Epithelial cell of prostate (primary cell): ENCODE measurements around the gene ARL8B.
"Not testable (repeated sequence)": the region's sequence is repeated elsewhere in the genome, so short reads cannot be mapped to it uniquely, and the experiment has no call there.

Experiments used
- DNase-seq: peaks from one replicate; pipeline ENCODE4 v3.0.0-alpha.2; 2011; ENCODE audit warnings: low read depth, low spot score
- H3K27ac ChIP-seq: fragments of 450-650 bp; 2 replicates; pipeline ENCODE4 v1.5.1; 2017; ENCODE audit warnings: mild to moderate bottlenecking

The ARL8B gene

GRCh38 chr3:5141760-5142159, 19.7 kb downstream of the ARL8B start:
- DNase-seq = no peak

DNA sequence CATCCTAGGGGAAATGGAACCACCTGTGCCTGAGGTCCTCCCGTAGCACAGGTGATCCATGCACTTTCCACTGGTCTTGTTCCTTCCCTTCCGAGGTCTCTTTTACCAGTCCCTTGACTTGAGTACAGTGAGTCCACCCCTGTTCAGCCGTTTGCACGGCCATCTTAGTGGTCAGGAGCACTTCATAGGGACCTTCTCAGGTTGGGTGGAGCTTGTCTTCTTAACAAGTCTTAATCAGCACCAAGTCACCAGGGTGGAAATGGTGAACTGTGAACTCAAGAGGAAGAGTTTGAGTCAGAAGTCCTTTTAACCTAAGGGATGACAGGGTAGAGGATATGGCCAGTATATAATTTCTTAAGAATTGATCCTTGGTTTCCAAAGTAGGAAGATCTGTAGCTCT, 21.4 kb downstream of the ARL8B start:
- H3K27ac ChIP-seq = no peak overlapping the region
- DNase-seq = no peak

More at GRCh38 chr3:5141760-5142159, 19.7 kb downstream of the ARL8B start:
- no peak overlapping the region for H3K27ac ChIP-seq

DNA sequence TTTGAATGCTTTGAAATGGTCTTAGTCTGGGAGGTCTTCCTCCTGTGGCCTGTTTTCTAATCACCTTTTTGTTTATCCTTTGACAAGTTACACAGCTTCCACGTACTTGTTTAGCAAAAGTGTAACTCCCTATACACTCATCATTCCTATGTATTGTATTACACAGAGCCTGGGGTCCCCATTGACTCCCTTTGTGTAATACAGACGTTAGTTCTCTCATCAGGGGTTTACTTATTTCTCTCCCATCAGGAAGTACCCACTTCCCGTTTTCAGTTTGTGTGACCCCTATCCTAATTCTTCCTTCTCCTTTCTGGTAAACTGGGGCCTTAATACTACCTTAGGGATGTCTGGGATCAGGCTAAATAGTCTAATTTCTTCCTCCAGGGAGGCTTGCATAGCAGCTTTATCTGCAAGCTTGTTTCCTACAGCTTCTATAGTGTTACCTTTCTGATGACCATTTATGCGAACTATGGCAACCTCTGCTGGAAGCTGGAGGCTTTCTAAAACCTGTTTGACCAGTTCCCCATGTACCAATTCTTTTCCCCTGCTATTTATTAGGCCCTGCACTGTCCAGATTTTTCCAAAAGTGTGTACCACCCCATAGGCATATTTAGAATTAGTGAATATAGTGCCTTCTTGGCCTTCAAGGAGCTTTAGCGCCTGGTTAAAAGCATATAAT, 22.4 kb downstream of the ARL8B start:
- DNase-seq = no peak
- no peak overlapping the region for H3K27ac ChIP-seq

DNA sequence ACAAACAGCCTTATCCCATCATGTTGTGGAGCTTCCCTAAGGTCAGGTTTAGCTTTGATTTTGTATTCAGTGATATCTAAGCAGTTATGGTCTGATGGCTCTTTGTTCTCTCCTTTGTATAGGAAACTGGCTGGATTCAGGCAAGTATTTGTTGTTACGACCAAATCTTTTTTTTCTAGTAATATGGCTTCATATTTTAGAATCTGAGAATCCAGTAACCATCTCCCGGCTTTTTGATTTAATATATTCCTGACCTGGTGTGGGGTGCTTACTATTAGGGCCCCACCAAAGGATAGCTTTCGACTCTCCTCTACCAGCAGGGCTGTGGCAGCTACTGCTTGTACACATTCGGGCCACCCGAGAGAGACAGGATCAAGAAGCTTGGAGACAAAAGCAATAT, 23.0 kb downstream of the ARL8B start:
- no peak overlapping the region for H3K27ac ChIP-seq
- no peak for DNase-seq

DNA sequence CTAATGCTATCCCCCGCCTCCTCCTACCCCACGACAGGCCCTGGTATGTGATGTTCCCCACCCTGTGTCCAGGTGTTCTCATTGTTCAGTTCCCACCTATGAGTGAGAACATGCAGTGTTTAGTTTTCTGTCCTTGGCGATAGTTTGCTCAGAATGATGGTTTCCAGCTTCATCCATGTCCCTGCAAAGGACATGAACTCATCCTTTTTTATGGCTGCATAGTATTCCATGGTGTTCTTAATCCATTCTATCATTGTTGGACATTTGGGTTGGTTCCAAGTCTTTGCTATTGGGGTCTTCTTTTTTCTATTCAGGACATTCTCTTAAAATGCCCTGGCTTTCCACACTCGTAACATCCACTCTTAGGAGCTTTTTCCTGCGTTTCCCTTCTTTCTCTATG, 25.1 kb downstream of the ARL8B start:
- not testable (repeated sequence) for H3K27ac ChIP-seq, DNase-seq

- DNase-seq = no peak
- no peak overlapping the region for H3K27ac ChIP-seq
Observed at GRCh38 chr3:5149306-5149880, 27.3 kb downstream of the ARL8B start.

DNA sequence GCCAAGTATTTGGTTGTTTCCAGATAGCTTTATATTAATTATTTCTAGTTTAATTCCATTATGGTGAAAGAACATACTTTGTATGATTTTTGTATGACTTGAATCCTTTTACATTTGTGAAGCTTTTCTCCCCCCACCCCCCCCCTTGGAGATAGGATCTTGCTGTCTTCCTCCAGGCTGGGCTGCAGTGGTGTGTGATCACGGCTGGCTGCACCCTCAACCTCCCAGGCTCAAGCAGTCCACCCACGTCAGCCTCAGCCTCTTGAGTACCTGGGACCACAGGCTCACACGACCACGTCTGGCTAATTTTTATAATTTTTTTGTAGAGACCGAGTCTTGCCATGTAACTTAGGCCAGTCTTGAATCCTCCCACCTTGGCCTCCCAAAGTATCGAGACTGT, 29.5 kb downstream of the ARL8B start:
- DNase-seq = no peak
- H3K27ac ChIP-seq = no peak overlapping the region

- no peak for DNase-seq
- H3K27ac ChIP-seq = no peak overlapping the region
Observed at GRCh38 chr3:5153074-5153473, 31.0 kb downstream of the ARL8B start.

DNA sequence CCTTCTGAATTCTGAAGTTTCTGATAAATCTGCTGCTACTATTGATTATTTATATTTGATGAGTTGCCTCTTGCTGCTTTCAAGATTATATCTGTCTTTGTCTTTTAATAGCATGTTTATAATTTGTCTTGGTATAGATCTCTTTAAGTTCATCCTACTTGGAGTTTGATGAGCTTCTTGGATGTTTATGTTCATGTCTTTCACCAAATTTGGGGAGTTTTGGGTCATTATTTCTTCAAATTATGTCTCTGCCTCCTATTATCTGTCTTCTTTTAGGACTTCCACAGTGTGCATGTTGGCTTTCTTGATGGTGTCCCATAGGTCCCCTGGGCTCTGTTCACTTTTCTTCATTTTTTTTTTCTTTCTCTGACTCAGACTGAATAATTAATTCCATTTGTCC, 33.1 kb downstream of the ARL8B start:
- DNase-seq = no peak
- no peak overlapping the region for H3K27ac ChIP-seq

DNA sequence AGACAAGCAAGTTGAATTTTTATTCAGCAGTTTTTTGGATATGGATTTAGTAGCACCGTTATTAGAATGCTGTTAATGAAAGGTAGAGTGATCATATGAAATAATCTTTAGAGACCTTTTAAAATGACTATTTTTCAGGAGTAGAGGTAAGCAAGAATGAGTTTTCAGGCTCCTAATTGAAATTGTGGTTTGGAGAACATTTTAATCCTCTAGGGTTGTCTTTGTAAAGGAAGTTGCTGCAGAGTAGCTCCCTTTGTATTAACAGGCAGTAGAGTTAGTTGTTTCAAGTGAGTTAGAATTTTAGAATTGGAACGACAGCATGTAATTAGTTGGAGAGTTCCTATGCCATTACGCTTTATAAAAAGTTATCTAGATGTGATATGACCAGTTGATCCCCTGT, 38.2 kb downstream of the ARL8B start:
- no peak overlapping the region for H3K27ac ChIP-seq
- DNase-seq = no peak

GRCh38 chr3:5160940-5161858, 39.1 kb downstream of the ARL8B start:
- H3K27ac ChIP-seq = peak overlapping the region; percentile 16
- no peak for DNase-seq

- DNase-seq = no peak
- H3K27ac ChIP-seq = peak overlapping the region; percentile 16
Observed at GRCh38 chr3:5162102-5162501, 40.0 kb downstream of the ARL8B start.

DNA sequence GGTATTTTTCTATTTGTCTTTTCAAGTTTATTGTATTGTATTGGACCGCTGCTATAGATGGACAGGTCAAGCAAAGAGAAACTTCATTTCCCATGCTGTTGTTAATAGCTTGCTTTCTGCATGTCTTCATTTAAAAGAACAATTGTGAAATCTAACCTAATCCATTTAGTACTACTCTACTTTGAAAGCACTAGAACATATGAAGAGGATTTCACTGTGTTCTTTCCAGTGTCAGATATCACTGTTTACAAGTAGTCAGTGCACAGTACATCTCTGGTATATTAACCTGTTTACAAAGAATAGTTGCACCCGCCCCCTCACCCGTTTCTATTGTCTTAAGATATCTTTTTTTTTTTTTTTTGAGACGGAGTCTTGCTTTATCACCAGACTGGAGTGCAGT, 43.6 kb downstream of the ARL8B start:
- no peak for DNase-seq
- no peak overlapping the region for H3K27ac ChIP-seq

GRCh38 chr3:5166846-5167245, 44.8 kb downstream of the ARL8B start:
- no peak overlapping the region for H3K27ac ChIP-seq
- no peak for DNase-seq

DNA sequence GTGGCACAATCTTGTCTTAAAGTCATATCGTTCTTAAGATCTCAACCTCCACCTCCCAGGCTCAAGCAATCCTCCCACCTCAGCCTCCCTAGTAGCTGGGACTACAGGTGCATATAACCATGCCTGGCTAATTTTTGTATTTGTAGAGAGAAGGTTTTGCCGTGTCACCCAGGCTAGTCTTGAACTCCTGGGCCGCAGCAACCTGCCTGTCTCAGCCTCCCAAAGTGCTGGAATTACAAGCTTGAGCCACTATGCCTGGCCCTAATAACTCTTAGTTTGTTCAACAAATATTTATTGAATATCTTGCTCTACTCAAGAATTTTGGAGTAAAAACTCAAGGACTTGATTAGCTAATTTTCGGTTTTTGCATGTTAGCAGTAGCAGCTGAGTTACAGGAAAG, 46.0 kb downstream of the ARL8B start:
- no peak for DNase-seq
- no peak overlapping the region for H3K27ac ChIP-seq

GRCh38 chr3:5169807-5170206, 47.7 kb downstream of the ARL8B start:
- no peak overlapping the region for H3K27ac ChIP-seq
- DNase-seq = no peak

- no peak overlapping the region for H3K27ac ChIP-seq
- no peak for DNase-seq
Observed at GRCh38 chr3:5170975-5171374, 48.9 kb downstream of the ARL8B start.

- DNase-seq = no peak
- no peak overlapping the region for H3K27ac ChIP-seq
Observed at GRCh38 chr3:5172018-5172417, 49.9 kb downstream of the ARL8B start.

GRCh38 chr3:5179036-5179435, 56.9 kb downstream of the ARL8B start:
- not testable (repeated sequence) for DNase-seq

GRCh38 chr3:5181469-5182141, 59.5 kb downstream of the ARL8B start:
- no peak for DNase-seq
- H3K27ac ChIP-seq = no peak overlapping the region

More at GRCh38 chr3:5179036-5179435, 56.9 kb downstream of the ARL8B start:
- not testable (repeated sequence) for H3K27ac ChIP-seq

DNA sequence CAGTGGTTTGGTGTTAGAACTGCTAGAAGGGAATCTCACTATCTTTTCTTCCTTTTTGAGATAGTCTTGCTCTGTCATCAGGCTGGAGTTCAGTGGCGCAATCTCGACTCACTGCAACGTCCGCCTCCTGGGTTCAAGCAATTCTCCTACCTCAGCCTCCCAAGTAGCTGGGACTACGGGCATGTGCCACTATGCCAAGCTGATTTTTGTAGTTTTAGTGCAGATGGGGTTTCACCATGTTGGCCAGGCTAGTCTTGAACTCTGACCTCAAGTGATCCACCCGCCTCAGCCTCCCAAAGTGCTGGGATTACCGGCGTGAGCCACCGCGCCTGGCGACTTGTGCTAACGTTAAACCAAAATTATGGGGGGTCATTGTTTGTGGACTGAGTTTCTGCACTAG, 61.6 kb downstream of the ARL8B start:
- not testable (repeated sequence) for H3K27ac ChIP-seq, DNase-seq
